Heart right ventricle (tissue), 16 donors: ENCODE data around the gene TMX3. TPM values are rescaled to one million over a fixed set of nuclear protein-coding genes. Genes with fewer than 3 reads are reported as not detected.

ENCODE experiments used
- ATAC-seq, 8 donors: fragments of 200-7000 bp; cut with Tn5 transposase; one replicate each; pipeline ENCODE4 v1.9.1; 2020; ENCODE audit warnings: mild to moderate bottlenecking in 8 of 8, moderate library complexity in 8 of 8, moderate number of reproducible peaks in 1 of 8
- DNase-seq, 2 donors: peaks; one replicate each; pipeline ENCODE4 v3.0.0-alpha.2; 2020
- H3K27ac ChIP-seq, 10 donors: fragments of 200-600 bp; sonication (generic) in 2 of 10; one replicate each; pipeline versions ENCODE4 v1.5.0 to v1.8.0; 2020 to 2022; ENCODE audit warnings: mild to moderate bottlenecking in 3 of 10
- H3K27me3 ChIP-seq, 7 donors: fragments of 200-600 bp; one replicate each; pipeline ENCODE4 v1.8.0; 2021 to 2022; ENCODE audit warnings: mild to moderate bottlenecking in 2 of 7
- H3K36me3 ChIP-seq, 9 donors: fragments of 200-600 bp; sonication (generic) in 1 of 9; one replicate each; pipeline versions ENCODE4 v1.5.0 to v1.8.0; 2020 to 2022; ENCODE audit warnings: mild to moderate bottlenecking in 2 of 9
- H3K4me1 ChIP-seq, 9 donors: fragments of 200-600 bp; sonication (generic) in 1 of 9; one replicate each; pipeline versions ENCODE4 v1.5.0 to v1.8.0; 2020 to 2022; ENCODE audit warnings: mild to moderate bottlenecking in 4 of 9
- H3K4me3 ChIP-seq, 10 donors: fragments of 200-600 bp; sonication (generic) in 2 of 10; one replicate each; pipeline versions ENCODE4 v1.5.0 to v1.8.0; 2020 to 2022; ENCODE audit warnings: mild to moderate bottlenecking in 7 of 10, moderate library complexity in 2 of 10
- H3K9me3 ChIP-seq, 11 donors: fragments of 200-600 bp in 10 of 11; sonication (generic) in 2 of 11; one replicate each; pipeline versions ENCODE4 v1.5.0 to v1.8.0; 2013 to 2022; ENCODE audit warnings: mild to moderate bottlenecking in 2 of 11, control low read depth in 1 of 11, moderate library complexity in 1 of 11
- CTCF ChIP-seq, 9 donors: fragments of 200-600 bp; sonication (generic) in 2 of 9; IDR thresholded peaks; one replicate each; pipeline versions ENCODE4 v1.5.0 to v1.8.0; 2021 to 2022; ENCODE audit warnings: antibody characterized with exemption in 9 of 9, mild to moderate bottlenecking in 5 of 9, moderate library complexity in 1 of 9
- WGBS, 2 donors: extraction: QIAGEN DNeasy Blood & Tissue Kit; methylation state at CpG; one replicate each; pipeline ENCODE4 v1.1.7; 2013; ENCODE audit warnings: inconsistent platforms in 1 of 2; 5-methylcytosine and 5-hydroxymethylcytosine counted together
- intact Hi-C, 10 donors: fragments of 100-400 bp; cut with DNase I; formaldehyde crosslinking; loops; one replicate each; pipeline versions ENCODE4 v1.11.1 to v1.14.2; 2022
- polyA plus RNA-seq, 2 donors: library from polyadenylated mRNA; stranded (reverse); fragments of 200-250 nt; gene quantifications; one replicate each; pipeline ENCODE4 v1.2.3, GENCODE V29; 2013
- total RNA-seq, 10 donors: library from RNA; stranded (reverse); fragmentation: NEBNext Ultra II Directional in 3 of 10; extraction: Animal tissue kit (Norgen Biotek cat#: 25700) in 3 of 10; gene quantifications; one replicate each; pipeline versions ENCODE4 v1.2.1 to v1.2.4, GENCODE V29; 2021 to 2023
- donor health status: Arrhythmogenic right ventricular cardiomyopathy.
- donor health status: ischemic (EF 13 %, LVEDD 7.1; RV severe dilation, severe dysfunction).
- donor health status: healthy with polysubstance abuse.
- donor health status: DM: no; HTN: yes; CAD: no.
- donor health status: DM: no; HTN: no; CAD: no.
- donor health status: ischemic (EF 25% LVEDD 6.9; RV normal size, moderate dysfunction).
- donor health status: ischemic (EF 25% LVEDD 5.7; RV mildly dilated, moderate dysfunction).
- donor health status: healthy.
- donor health status: DM: yes; HTN: yes; CAD: no.
- donor health status: Ischemic cardiomyopathy.
- donor health status: ischemic (EF 35%, LVEDD 5.7; RV mildly dilated, moderate dysfunction).
- donor health status: nonischemic (EF 11% LVEDD 7.7; RV severe dilation, severe dysfunction).
- donor health status: DM: yes; HTN: yes; CAD: no.
- donor health status: PGD.
- donor health status: ischemic (EF 29% LVEDD 5.4; RV normal size, mild dysfunction).
- donor health status: nonischemic (EF 23%, LVEDD 6.1; RV moderate dilation, normal function).

The TMX3 gene
- total and polyA plus RNA-seq, 12 donors, result 13.3 to 38.8 (median 29.8) TPM

GRCh38 chr18:68705119-68705518, 9.8 kb downstream of the TMX3 start:
- Histone ChIP-seq H3K36me3 (peaks cover 0 to 92% (median 18%) of the 10 kb centered on the region in 9 donors), H3K27ac (no peak overlapping the region), H3K4me1 (peaks cover 0 to 42% (median 5%) of the 10 kb centered on the region in 9 donors), H3K9me3 (no peaks in the 10 kb centered on the region), H3K27me3 (no peaks in the 10 kb centered on the region), H3K4me3 (no peak overlapping the region)
- intact Hi-C loops, result no loop called here
- no peak for ATAC-seq
- no peak for TF ChIP-seq CTCF (IDR thresholded peaks at IDR 0.05)
- WGBS, 2 donors, result 92 to 93% methylated on average over 1 of the region's 1 CpG
- no peak for DNase-seq

DNA sequence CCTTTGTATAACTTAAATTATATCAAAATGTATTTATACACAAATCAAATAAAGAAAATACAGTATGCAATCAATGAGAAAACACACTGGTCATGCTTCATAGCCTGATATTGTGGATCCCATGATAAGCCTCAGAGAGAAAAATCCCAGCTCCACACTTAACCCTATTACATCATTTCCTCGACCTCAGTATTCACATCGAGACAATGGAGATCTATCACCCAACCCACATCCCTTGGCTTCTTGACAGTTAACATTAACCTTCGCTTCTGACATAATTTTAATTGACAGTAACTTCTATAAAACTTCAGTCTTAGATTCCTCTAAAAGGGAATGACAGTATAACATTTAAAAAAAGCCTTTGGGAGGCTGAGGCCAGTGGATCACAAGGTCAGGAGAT, 11.6 kb downstream of the TMX3 start:
- H3K4me3 ChIP-seq, result no peak overlapping the region
- no peak overlapping the region for H3K27ac ChIP-seq
- H3K9me3 ChIP-seq, result no peaks in the 10 kb centered on the region
- intact Hi-C loops, result no loop called here
- DNase-seq, result no peak
- TF ChIP-seq CTCF (IDR thresholded peaks at IDR 0.05), result no peak
- H3K27me3 ChIP-seq, result no peaks in the 10 kb centered on the region
- peaks cover 0 to 83% (median 5%) of the 10 kb centered on the region in 9 donors for H3K36me3 ChIP-seq
- no peak for ATAC-seq
- 62 to 68% methylated on average over 3 of the region's 3 CpGs for WGBS, 2 donors
- peaks cover 0 to 33% (median 5%) of the 10 kb centered on the region in 9 donors for H3K4me1 ChIP-seq

DNA sequence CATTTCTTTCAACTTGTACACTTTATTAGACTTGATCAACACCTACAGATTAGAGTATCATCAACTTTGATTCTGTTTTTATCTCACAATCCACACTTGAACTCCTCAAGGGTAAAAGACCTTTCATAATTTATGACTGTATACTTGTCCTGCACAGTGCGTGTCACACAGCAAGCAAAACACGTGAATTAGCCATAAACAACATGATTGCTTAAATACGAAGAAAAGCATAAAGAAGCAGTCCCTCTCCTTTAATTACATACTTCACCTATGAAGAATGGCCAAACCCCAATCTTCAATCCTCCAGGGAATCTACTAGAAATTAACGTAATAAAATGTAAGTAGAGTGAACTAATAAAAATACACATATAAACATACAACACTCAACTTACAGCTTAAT, 13.6 kb downstream of the TMX3 start:
- Histone ChIP-seq H3K4me3 (no peak overlapping the region), H3K4me1 (peaks cover 0 to 21% (median 5%) of the 10 kb centered on the region in 9 donors), H3K27me3 (no peaks in the 10 kb centered on the region), H3K36me3 (peaks cover 0 to 83% (median 13%) of the 10 kb centered on the region in 9 donors), H3K9me3 (no peaks in the 10 kb centered on the region), H3K27ac (no peak overlapping the region)
- no peak for ATAC-seq
- WGBS, 2 donors, result 93 to 95% methylated on average over 4 of the region's 4 CpGs
- no peak for DNase-seq
- no peak for TF ChIP-seq CTCF (IDR thresholded peaks at IDR 0.05)
- intact Hi-C loops, result no loop called here

GRCh38 chr18:68699043-68699442, 15.9 kb downstream of the TMX3 start:
- Histone ChIP-seq H3K36me3 (peaks cover 0 to 83% (median 23%) of the 10 kb centered on the region in 9 donors), H3K4me1 (peaks cover 0 to 11% (median 0%) of the 10 kb centered on the region in 9 donors), H3K27me3 (no peaks in the 10 kb centered on the region), H3K9me3 (no peaks in the 10 kb centered on the region), H3K27ac (no peak overlapping the region), H3K4me3 (no peak overlapping the region)
- DNase-seq (no peak), ATAC-seq (no peak)
- no peak for TF ChIP-seq CTCF (IDR thresholded peaks at IDR 0.05)
- WGBS, 2 donors, result 99 to 100% methylated on average over 1 of the region's 1 CpG
- intact Hi-C loops, result no loop called here
